22Rv1 (cell line): Measurements from ENCODE around the gene TBC1D19.

ENCODE experiments used
- CTCF ChIP-seq: fragments of 450-650 bp; IDR thresholded peaks from 2 replicates; pipeline ENCODE4 v1.5.1; 2017; ENCODE audit warnings: mild to moderate bottlenecking
- ZFX ChIP-seq: fragments of 450-650 bp; IDR thresholded peaks from 2 replicates; pipeline ENCODE4 v1.6.1; 2017; ENCODE audit warnings: antibody characterized with exemption, borderline replicate concordance

DNA sequence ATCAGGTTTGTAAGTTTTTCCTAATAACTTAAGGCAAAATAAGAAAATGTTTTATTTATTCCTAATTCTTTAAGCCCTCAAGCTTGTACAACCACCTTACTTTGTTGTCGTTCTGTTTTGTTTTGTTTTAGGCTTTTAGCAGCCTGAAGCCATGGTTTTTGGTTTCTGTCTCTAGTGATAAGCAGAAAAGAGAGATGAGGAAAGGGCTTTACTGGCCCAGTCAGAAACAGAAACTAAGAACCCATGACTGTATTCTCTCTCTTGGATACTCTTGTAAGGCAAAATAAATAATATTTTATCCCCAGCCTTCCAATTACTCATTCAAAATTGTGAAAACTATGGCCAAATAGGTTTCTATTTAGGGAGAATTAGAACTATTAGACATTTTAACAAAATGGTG, 29.4 kb downstream of the TBC1D19 start:
- TF ChIP-seq CTCF (no peak), ZFX (no peak)
